ENCODE data around the gene ANAPC4.
"Not testable (repeated sequence)": the region's sequence is repeated elsewhere in the genome, so short reads cannot be mapped to it uniquely, and the experiment has no call there.

Gene ANAPC4

GRCh38 chr4:25376754-25377571, at the start of gene ANAPC4:
Gene ANAPC4, plus strand, starts transcription at chr4:25377263. Its CDS starts 165 bp downstream, at chr4:25377428.
- DNase-seq (ENCODE audit: extremely low read depth in 1 of 2, low read depth in 1 of 2): peak; percentile 97 to 99

- not testable (repeated sequence) for DNase-seq (ENCODE audit: extremely low read depth in 1 of 2, low read depth in 1 of 2)
Observed at GRCh38 chr4:25328463-25328862, 48.6 kb upstream of the ANAPC4 start.

GRCh38 chr4:25330335-25330734, 46.7 kb upstream of the ANAPC4 start:
- no peak for DNase-seq (ENCODE audit: extremely low read depth in 1 of 2, low read depth in 1 of 2)

GRCh38 chr4:25330905-25331808, 45.9 kb upstream of the ANAPC4 start:
- DNase-seq (ENCODE audit: extremely low read depth in 1 of 2, low read depth in 1 of 2): no peak

- DNase-seq (ENCODE audit: extremely low read depth in 1 of 2, low read depth in 1 of 2): no peak
Observed at GRCh38 chr4:25343671-25344070, 33.4 kb upstream of the ANAPC4 start.

- no peak for DNase-seq (ENCODE audit: extremely low read depth in 1 of 2, low read depth in 1 of 2)
Observed at GRCh38 chr4:25345744-25346143, 31.3 kb upstream of the ANAPC4 start.

GRCh38 chr4:25346913-25347312, 30.1 kb upstream of the ANAPC4 start:
- no peak for DNase-seq (ENCODE audit: extremely low read depth in 1 of 2, low read depth in 1 of 2)

GRCh38 chr4:25347473-25347872, 29.6 kb upstream of the ANAPC4 start:
- no peak for DNase-seq (ENCODE audit: extremely low read depth in 1 of 2, low read depth in 1 of 2)

GRCh38 chr4:25347971-25348370, 29.1 kb upstream of the ANAPC4 start:
- DNase-seq (ENCODE audit: extremely low read depth in 1 of 2, low read depth in 1 of 2): no peak

- DNase-seq (ENCODE audit: extremely low read depth in 1 of 2, low read depth in 1 of 2): no peak
Observed at GRCh38 chr4:25350561-25350960, 26.5 kb upstream of the ANAPC4 start.

GRCh38 chr4:25351777-25352416, 25.2 kb upstream of the ANAPC4 start:
- DNase-seq (ENCODE audit: extremely low read depth in 1 of 2, low read depth in 1 of 2): no peak

GRCh38 chr4:25356068-25356467, 21.0 kb upstream of the ANAPC4 start:
- no peak for DNase-seq (ENCODE audit: extremely low read depth in 1 of 2, low read depth in 1 of 2)

GRCh38 chr4:25358515-25359275, 18.4 kb upstream of the ANAPC4 start:
- DNase-seq (ENCODE audit: extremely low read depth in 1 of 2, low read depth in 1 of 2): no peak

GRCh38 chr4:25361253-25361652, 15.8 kb upstream of the ANAPC4 start:
- DNase-seq (ENCODE audit: extremely low read depth in 1 of 2, low read depth in 1 of 2): no peak

GRCh38 chr4:25367004-25367621, 9.9 kb upstream of the ANAPC4 start:
- no peak for DNase-seq (ENCODE audit: extremely low read depth in 1 of 2, low read depth in 1 of 2)

GRCh38 chr4:25367877-25368276, 9.2 kb upstream of the ANAPC4 start:
- DNase-seq (ENCODE audit: extremely low read depth in 1 of 2, low read depth in 1 of 2): no peak

GRCh38 chr4:25368315-25368714, 8.7 kb upstream of the ANAPC4 start:
- DNase-seq (ENCODE audit: extremely low read depth in 1 of 2, low read depth in 1 of 2): no peak

GRCh38 chr4:25370242-25370641, 6.8 kb upstream of the ANAPC4 start:
- no peak for DNase-seq (ENCODE audit: extremely low read depth in 1 of 2, low read depth in 1 of 2)

- DNase-seq (ENCODE audit: extremely low read depth in 1 of 2, low read depth in 1 of 2): not testable (repeated sequence)
Observed at GRCh38 chr4:25372549-25372948, 4.5 kb upstream of the ANAPC4 start.

All from stimulated activated CD8-positive, alpha-beta memory T cell treated with anti-CD3 and anti-CD28 coated beads, Interleukin-7, amount 100 ng/mL, for 48 hours (primary cell).